A673 (cell line): ENCODE data around the gene CCDC27.

ENCODE experiments used
- EZH2 ChIP-seq: fragments of 200-600 bp; sonication (generic); IDR thresholded peaks from 2 replicates; pipeline ENCODE4 v1.6.1; 2017; ENCODE audit warnings: borderline replicate concordance, low read depth, mild to moderate bottlenecking, mixed read lengths, antibody characterized with exemption, low read length; ENCODE audit not compliant: poor library complexity, severe bottlenecking
- TF ChIP-seq, protein P1 (sequence below): fragments of 300-800, 200-600 bp; sonication (generic); conservative IDR thresholded peaks from 2 replicates; pipeline ENCODE4 v1.5.1; 2017; ENCODE audit warnings: low read depth, mild to moderate bottlenecking, antibody characterized with exemption, low read length, moderate library complexity, mixed read lengths

DNA sequence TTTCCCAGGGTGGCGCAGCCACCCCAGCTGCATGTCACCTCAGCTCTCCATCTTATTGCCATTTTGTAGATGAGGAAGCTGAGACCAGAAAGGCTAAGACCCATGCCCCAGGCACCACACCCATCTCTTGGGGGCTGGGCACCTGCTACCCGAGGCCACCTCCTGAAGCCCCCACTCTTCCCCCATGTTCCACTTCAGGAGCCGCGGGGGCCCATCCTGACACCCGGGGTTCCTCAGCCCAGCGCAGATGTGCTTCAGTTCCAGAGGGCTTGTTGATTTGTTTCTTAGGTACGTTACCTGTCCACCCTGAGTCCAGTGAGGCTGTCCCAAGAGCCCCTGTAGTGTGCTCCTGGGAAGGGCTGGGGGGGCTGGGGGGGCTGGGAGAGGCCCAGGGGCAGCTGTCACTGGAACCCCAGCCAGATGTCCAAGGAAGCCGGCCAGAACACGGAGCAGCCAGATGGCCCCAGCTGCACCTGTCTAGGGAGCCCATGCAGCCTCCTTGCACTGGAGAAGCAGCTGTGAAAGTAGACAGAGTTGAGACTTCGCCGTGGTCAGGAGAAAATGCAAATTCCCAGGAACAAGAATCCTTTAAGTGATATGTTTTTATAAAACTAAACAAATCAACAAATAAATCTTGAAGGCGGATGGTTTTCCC lies 17.1 kb upstream of the CCDC27 start:
- TF ChIP-seq, protein P1, sequence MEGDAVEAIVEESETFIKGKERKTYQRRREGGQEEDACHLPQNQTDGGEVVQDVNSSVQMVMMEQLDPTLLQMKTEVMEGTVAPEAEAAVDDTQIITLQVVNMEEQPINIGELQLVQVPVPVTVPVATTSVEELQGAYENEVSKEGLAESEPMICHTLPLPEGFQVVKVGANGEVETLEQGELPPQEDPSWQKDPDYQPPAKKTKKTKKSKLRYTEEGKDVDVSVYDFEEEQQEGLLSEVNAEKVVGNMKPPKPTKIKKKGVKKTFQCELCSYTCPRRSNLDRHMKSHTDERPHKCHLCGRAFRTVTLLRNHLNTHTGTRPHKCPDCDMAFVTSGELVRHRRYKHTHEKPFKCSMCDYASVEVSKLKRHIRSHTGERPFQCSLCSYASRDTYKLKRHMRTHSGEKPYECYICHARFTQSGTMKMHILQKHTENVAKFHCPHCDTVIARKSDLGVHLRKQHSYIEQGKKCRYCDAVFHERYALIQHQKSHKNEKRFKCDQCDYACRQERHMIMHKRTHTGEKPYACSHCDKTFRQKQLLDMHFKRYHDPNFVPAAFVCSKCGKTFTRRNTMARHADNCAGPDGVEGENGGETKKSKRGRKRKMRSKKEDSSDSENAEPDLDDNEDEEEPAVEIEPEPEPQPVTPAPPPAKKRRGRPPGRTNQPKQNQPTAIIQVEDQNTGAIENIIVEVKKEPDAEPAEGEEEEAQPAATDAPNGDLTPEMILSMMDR: no peak
- TF ChIP-seq EZH2: no peak
